ENCODE results near the gene ATP5MC2.
"Not testable (repeated sequence)": the region's sequence is repeated elsewhere in the genome, so short reads cannot be mapped to it uniquely, and the experiment has no call there.

ATP5MC2 gene

DNA sequence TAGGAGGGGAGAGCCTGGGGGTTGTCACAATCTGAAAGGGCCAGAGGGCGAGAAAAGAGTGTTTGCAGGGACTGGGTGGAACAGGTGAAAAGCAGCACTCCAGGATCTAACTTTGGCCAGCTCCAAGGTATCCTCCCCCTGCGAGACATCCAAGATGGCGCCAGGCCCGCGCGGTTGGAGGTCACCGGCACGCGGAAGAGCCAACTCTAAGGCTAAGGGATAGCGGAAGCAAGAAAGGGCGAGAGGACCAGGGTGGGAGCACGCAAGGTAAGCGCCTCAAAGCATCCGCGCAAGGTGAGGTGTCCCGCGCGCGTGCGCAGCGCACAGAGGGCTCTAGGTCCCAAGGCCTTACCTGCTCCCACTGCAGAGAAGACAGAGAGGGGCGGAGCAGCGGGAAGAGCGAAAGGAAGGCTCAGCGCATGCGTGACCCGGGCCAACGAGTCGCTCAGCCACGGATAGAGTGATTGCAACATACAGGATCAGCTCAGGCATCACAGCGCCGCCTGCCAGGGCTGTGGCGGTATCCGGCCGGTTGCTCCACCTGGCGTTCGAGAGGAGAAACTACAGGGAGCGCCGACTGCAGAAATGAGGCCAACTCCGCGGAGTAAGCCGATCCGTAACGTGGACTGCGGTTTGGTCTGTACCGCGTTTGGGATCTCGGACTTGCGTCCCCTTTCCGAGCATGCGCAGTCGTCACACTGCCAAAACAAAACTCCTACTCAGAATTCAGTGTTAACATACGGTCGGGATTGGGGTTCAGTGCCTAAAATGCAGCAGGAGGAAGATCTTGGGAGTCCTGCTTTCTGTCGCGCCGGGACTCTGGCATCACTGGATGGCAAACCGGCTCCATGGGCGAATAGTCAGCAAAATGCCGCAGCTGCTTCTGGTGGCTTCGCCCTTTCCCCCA, at the start of gene ATP5MC2:
ATP5MC2 (minus strand) TSS at position 383 of the 907 bp plus-strand sequence. CDS start 3,469 bp downstream, outside the sequence.
- DNase-seq: peak; percentile 100

DNA sequence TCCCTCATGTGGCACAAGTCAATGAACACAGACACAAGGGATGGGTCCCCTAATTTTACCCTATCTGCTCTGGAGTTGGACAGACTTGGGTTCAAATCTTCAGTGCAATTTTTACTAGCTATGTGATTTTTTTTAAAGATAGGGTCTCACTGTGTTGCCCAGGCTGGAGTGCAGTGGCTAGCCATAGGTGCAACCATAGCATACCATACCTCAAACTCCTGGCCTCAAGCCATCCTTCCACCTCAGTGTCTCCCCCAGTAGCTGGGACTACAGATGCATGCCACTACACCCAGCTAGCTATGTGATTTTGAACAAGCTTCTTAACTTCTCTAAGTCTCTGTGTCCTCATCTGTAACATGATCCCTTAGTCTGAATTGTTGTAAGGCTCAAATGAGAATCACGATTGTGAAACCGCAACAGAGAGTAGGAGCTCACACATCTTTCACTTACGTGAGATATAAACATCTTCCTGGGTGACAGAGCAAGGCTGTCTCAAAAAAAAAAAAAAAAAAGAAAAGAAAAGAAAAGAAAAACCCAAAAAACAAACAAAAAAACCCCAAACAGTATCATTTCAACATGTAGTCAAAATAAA, 46.7 kb upstream of the ATP5MC2 start:
- no peak for DNase-seq

DNA sequence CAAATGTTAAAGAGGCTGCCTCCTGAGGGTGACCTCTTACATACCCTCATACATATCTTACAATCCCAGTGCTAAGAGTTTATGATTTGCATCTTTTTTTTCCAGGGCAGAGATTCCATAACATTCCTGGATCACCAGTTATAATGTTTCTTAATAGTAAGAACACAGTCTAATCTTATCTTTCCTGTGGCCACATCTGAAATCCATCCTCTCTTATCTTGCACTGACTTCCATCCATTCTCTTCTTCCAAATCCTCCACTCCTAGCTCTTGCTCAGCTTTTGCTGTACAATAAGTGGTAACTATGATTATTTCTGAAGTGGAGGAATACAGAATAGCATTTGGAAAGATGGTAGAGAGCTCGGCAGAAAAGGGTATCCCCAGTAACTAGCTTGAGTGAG, 45.1 kb upstream of the ATP5MC2 start:
- DNase-seq: no peak

DNA sequence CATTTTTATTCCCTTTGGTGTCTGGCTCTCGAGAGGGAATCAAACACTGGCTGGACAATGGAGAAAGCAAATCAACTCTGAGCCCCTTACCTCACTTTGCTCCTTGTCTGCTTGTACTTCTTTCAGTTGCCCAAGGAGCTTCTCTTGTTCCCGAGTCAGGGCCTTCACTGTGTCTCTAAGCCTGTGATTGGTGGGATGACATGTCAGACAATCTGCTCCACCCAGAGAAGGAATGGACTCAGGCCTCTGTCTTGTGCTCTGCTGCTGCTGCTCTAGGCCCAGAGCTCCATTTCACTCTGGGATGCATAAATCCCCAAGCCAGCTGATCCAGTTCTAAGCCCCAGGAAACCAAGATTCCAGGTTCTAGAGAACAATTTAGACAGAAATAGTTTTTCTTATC, 43.8 kb upstream of the ATP5MC2 start:
- no peak for DNase-seq

DNA sequence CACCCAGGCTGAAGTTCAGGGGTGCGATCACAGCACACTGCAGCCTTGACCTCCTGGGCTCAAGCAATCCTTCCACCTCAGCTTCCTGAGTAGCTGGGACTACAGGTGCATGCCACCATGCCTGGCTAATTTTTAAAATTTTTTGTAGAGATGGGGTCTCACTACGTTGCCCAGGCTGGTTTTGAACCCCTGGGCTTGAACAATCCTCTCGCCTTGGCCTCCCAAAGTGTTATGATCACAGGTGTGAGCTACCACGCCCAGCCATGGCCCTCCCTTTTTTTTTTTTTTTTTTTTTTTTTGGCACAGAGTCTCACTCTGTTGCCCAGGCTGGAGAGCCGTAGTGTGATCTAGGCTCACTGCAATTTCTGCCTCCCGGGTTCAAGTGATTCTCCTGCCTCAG, 42.7 kb upstream of the ATP5MC2 start:
- not testable (repeated sequence) for DNase-seq

DNA sequence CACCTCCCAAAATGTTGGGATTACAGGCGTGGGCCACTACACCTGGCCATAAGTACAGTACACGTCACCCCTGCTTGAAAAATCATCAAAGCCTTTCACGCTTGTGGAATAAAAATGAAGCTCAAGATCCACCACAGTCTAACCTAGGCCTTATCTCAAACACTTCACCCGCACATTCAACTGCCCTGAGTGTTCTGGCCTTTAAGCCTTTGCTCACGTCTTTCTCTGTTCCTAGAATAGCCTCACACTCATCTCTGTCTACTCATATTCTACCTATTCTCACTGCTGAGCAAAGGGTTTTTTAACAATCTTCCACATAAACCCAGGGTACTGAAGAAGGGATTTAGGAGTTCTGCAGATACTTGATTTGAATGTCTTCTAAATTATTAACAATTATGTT, 41.4 kb upstream of the ATP5MC2 start:
- DNase-seq: no peak

DNA sequence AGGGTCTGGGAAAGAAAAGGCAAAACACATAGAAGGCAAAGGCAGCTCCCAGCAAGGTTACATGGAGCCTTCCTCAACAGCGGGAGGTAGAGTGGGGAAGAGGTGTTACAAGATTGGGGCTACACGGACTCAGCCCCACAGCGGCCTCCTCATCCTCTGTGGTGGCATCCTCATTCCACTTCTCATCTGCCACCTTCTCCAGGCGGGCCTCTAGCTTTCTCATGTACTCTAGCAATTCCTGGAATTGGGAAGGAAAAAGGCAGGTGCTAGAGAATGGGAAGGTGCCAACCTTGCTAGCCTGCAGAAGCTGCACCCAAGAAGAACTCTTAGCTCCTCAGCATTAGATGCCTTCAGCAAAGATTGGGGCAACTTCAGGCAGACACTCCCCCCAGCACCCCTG, 38.1 kb upstream of the ATP5MC2 start:
- DNase-seq: no peak

DNA sequence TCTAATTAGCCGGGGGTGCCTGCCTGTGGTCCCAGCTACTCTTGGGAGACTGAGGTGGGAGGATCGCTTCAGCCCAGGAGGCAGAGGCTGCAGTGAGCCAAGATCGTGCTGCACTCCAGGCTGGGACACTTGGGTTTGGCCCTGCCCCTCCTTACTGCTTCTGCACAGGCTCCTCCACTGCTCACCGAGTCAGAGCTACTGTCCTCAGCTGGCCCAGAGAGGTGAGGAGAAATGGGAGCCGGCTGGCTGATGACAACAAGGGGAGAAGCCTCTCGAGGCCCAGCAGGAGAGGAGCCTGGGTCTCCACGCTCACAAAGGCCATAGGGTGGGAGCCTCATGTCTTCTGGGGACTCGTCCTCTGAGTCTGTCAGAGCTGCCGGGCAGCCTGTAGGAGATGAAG, 37.6 kb upstream of the ATP5MC2 start:
- DNase-seq: no peak

DNA sequence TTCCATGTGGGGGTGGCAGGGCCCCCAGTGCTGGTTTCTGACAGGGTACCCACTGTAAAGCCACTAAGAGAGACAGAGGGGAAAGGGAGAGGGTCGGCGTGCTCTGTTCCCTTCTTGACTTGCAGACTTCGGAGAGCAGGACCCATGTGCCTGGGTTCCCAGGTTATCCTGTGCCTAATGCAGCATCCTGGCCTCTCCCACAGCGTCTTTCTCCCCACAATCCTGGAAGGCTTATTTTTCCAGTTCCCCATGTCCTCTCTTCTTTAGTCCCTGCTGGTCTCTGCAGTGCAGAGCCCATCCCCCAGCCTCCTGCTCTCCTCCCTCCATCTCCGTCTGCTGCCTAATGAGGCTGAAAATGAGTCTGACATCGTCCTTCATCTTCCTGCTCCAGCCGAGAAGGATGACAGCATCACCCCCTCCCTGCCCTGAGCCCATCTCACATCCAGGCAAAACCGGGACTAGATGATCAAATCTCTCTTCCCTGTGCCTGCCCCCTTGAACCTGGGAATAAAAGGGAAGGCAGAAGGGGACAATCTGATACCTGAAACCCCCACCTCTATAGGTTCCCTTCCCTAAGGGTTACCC, 36.3 kb upstream of the ATP5MC2 start:
- no peak for DNase-seq

DNA sequence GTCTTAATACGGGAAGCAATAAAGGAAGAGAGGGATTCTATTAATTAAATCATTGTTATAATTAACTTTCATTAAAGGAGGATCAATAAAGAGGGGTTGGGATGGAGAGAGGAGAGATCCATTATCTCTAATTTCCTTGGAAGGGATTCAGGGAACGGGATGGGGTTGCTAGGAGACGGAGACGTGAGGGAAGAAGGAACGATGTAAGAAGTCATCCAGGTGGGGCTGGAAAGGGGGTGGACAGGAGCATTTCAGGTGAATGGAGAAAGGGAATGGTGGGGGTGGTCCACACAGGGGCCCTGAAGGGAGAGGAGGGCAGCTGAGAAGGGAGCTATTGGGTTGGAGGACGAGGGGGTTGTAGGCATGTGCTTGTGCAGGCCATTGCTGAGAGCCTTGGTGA, 34.2 kb upstream of the ATP5MC2 start:
- no peak for DNase-seq

DNA sequence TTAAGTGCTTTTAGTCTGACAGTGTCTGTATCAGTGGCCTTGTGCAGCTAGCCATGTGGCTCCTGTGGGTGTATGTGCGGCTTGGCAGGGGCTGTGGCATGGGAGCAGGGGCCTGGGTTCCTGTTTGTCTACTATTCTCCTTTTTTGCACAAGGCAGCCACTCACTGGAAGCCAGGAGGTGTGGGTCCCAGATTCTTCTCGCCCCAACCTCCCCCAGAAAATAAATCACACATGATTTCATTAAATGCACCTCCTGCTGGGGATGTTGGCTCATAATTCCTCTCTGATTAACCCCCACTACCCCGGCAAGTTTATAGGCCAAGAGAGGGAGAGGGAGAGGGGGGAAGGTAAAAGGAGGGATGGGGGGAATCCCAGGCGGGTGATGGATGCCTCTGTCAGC, 33.8 kb upstream of the ATP5MC2 start:
- no peak for DNase-seq

DNA sequence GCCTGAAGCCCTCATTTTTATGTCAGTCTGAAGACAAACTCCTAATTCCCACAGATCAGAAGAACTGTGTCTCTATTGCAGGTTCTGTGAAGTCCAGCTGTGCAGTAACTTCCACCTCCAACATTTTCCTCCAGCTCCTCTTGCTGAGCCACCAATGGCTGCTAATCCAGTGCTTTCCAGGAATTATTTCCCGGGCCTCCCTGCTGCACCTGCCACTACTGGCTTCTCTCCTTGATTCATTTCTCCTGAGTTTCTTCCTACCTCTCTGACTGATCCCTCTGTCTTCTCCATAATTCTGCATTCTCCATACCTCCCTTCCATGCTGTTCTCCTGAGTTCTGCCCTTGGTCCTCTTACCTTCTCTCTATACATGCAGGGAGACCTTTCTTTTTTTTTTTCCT, 30.2 kb upstream of the ATP5MC2 start:
- no peak for DNase-seq

DNA sequence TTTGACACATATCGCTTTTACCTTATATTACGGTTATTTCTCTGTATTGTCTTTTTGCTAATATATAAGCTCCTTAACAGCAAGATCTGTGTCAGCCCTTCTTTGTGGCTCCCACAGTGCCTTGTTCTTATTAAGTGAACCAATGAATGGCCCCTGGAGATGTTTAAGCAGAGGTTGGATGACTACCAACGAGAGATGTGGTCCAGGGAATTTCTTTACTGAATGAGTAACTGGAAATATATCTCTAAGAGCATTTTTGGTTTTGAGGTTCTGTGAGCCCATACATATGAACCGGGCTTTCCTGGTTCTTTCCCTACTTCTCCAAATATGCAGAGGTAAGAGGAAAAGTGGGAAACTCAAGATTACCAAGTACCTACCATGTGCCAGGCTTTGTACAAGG, 27.9 kb upstream of the ATP5MC2 start:
- DNase-seq: no peak

DNA sequence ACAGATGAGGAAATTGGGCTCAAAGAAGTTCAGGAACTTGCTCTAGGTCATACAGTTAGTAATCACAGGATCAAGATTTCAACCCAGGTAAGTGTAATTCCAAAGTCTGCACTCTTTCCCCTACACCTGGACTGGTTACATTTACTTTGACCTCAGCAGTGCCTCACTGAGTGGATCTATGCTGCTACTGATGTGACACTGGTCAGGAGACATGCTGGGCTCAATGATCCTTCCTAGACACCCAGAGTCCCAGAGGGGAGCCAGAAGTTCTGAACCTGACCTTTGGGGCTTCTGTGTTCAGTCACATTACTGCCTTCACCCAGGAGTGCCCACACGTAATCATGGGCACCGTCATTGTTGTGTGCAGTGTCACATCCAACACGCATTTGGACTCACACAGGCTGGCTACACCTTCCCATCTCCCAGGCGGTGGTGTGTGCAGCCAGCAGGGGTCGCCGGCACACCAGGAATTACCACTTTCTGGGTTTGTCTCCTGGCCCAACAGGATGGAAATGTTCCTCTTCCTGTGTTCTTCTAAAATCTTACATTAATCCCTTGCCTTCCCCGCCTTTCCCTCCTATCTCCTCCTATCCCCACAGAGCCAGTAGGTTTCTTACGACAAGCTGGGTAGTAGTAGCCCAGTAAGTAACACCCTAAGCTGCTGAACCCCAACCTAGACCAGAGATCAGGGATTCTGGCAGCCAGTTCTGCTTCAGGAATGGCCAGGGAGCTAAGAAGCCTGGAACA, 25.8 kb upstream of the ATP5MC2 start:
- peak; percentile 89 for DNase-seq

DNA sequence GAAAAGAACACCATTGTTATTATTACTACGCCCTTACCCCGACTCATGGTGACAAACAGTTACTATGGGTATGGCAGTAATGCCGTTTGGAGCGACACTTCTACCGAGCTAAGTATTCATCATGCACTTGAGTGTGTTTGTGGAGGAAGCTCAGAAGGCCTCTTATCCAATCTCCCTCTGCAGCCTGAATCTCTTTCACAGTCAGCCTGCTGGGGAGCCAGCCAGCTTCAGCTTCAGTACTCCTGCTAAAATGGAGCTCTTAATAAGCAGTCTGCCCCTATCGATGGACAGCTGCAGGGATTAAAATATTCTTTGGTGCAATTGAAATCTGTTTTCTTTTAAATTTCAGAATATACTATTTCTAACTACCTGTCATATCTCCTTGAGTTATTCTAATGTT, 24.7 kb upstream of the ATP5MC2 start:
- no peak for DNase-seq

DNA sequence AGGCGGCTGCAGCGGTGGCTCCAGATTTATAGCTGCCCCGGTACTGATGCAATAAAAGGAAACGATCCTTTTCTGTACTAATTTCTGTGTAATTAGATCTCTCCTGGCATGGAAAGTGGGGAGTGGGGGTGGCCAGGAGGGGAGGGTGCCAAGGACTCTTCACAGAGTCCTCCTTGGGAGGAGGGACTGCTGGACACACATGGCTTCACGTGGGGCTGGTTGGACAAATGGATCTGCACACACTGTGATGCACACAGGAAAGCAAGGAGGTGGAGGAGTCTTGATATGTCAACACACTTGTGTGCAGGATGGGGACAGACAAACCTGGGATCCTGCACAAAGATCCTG, 23.8 kb upstream of the ATP5MC2 start:
- DNase-seq: no peak

DNA sequence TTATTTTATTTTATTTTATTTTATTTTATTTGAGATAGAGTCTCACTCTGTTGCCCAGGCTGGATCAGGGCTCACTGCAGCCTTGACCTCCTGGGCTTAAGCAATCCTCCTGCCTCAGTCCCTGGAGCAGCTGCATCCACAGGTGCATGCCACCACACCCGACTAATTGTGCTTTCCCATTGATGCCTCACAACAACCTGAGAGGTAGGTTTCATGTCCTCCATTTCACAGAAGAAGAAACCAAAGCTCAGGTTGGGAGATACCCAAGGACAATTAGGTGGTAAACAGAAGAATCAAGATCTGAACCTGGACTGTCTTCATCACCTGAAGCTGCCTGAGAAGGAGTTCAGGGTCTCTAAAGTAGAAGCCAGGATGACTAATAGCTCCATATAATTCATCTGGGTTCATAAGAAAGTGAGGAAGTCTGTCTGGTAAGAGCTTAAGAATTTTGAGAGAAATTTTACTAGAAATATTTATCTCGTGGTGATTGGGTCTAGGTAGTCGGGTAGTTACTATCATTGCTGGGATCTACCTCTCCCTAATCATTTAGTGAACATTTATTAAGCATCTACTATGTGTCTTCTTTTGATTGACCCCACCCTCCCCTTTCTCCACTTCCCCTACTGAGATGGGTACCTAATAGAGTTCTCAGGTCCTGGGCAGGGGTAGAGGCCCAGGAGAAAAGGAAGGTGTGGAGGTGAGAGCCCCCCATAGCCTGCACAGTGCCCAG, 23.2 kb upstream of the ATP5MC2 start:
- DNase-seq: no peak

DNA sequence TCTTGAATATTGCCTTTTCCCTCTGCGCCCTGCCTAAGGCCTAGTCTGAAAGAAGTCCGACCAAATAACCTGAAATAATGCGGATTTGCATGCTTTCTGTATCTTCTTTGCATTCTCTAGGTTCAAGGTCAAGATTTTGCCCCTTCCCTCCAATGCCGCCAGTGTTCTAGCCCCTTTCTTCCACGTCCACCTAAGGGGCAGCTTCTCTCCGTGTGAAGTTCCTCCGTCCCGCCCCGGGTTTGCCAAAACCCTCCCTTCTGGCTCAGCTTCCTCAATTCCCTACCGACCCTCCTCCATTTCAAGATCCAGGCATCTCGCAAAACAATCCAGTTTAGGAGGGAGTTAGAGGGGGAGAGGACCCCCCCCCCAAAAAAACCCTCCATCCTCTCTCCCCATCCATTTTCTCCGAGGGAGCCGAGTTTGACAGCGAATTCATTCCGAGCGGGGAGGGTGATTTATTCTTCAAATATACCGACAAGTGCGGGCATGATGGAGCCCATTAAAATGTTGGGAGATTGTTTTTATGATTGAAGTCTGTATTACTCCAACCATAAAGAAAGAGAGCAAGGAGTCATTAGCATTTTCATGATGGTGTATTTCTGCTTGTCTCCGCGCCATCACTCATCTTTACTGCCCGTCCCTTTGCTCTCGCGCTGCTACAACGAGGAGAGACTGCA, 20.9 kb upstream of the ATP5MC2 start:
- DNase-seq: no peak

DNA sequence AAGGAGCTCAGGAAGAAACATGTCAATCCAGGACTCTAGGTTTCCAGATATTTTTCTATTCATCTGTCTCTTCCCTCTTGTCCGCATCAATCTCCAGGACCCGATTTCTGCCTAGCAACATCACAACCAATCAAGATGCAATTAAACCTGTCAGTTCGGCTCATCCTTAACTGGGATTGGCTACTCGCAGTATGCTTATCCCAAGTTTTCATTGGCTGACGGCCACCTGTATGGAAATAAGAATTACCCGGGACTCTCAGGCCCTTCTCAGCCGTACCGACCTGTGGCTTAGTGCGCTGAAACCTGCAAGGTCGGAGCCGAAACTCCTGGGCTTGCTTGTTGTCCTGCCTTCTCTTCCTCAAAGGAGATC, 20.4 kb upstream of the ATP5MC2 start:
- peak; percentile 71 for DNase-seq

DNA sequence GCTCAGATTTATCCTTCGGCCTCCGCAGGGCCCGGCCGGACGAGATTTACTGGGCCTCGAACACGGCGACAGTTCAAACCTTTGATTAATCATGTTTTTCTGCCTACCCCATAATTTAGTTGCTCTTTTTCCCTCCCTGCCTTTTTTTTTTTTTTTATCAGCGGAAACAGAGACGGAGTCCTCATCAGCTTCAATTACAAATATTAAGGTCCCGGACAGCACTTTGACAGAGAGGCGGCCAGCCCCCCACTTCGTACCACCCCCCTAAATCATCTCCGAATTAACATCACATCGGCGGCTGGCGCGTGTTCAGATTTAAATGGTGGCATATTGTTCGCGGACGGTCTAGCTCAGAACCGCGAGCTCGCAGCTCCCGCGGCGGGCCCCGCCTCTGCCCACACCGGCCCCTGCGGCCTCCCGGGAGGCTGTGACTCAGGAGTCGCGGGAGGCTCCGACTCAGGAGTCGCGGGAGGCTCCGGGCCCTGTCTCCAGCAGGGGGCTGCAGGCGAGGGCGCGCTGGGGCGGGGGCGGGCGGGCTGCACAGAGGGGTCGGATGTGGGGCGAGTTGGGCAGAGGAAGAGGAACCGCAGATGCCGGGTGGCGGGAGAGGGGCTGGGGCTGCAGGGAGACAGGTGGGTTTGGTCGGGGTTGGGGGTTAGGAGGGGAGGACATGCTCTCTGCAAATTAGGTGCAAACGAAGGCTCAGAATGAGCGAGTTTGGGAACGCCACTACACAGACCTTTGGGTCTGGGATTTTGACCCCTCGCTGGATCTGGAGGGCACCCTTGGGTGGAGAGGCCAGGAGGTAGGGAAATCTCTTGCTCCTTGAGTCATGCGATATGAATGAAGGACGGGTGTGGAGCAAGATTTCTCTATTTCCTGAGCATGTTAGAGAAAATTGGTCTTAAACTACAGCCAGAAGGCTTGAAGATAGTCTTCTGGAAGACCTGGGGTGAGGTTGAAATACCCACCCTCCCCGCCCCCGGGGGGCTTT, 19.6 kb upstream of the ATP5MC2 start:
- DNase-seq: no peak

DNA sequence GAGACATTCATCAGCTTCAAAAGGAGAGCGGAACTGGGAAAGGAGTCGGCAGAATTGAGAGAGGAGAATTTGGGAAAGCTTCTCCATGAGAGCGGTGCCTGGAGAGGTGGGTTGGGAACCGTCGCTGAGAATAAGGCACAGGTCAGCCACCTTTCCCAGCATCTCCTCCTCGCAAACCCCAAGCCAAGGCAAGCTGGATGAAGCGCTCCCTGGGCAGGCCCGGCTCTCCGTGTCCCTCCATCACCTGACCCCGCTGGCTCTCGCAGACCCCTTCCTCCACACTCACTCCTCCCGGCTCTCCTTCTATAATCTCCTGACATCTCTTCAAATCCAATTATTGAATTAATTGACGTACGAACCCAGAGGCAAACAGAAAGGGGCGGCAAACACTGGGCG, 18.9 kb upstream of the ATP5MC2 start:
- no peak for DNase-seq

All from femur (tissue), 1 donor.